HL-60 (cell line): ENCODE measurements around the gene FYN.
"Not testable (repeated sequence)": the region's sequence is repeated elsewhere in the genome, so short reads cannot be mapped to it uniquely, and the experiment has no call there.

ENCODE experiments used
- DNase-seq, 2 experiments: peaks; one replicate each; pipeline ENCODE4 v3.0.0-alpha.2; 2010 to 2020; ENCODE audit warnings: low read depth in 1 of 2, low spot score in 1 of 2
- H3K27ac ChIP-seq: fragments of 250-450 bp; sonication (Bioruptor Pico); replicated peaks from 2 replicates; pipeline ENCODE4 v1.5.1; 2020; ENCODE audit warnings: mild to moderate bottlenecking, moderate library complexity
- H3K27me3 ChIP-seq: fragments of 250-450 bp; sonication (Bioruptor Pico); 2 replicates; pipeline ENCODE4 v1.5.1; 2021; ENCODE audit warnings: mild to moderate bottlenecking, moderate library complexity; ENCODE audit not compliant: insufficient read depth, poor library complexity, severe bottlenecking
- H3K4me3 ChIP-seq: replicated peaks from 2 replicates; pipeline ENCODE4 v1.5.1; 2011; ENCODE audit warnings: mild to moderate bottlenecking, control low read depth, low read length; ENCODE audit not compliant: insufficient read depth
- GABPA ChIP-seq: IDR thresholded peaks from 2 replicates; pipeline ENCODE4 v1.6.1; 2012; ENCODE audit warnings: low read depth
- POLR2AphosphoS5 ChIP-seq: IDR thresholded peaks from 2 replicates; pipeline ENCODE4 v1.6.1; 2012; ENCODE audit warnings: low read depth
- REST ChIP-seq: IDR thresholded peaks from 2 replicates; pipeline ENCODE4 v1.6.1; 2012; ENCODE audit warnings: low read depth; ENCODE audit not compliant: insufficient replicate concordance
- SPI1 ChIP-seq: IDR thresholded peaks from 2 replicates; pipeline ENCODE4 v1.6.1; 2012; ENCODE audit warnings: low read depth, mild to moderate bottlenecking, borderline replicate concordance
- TF ChIP-seq, protein P1 (sequence below): IDR thresholded peaks from one replicate; pipeline ENCODE4 v1.5.1; 2011; ENCODE audit warnings: low read length, control low read depth, inconsistent platforms; ENCODE audit not compliant: insufficient read depth

Gene FYN

GRCh38 chr6:111788379-111789276, 84.6 kb downstream of the FYN start:
- TF ChIP-seq REST (no peak), SPI1 (no peak), GABPA (no peak), POLR2AphosphoS5 (no peak)
- TF ChIP-seq, protein P1, sequence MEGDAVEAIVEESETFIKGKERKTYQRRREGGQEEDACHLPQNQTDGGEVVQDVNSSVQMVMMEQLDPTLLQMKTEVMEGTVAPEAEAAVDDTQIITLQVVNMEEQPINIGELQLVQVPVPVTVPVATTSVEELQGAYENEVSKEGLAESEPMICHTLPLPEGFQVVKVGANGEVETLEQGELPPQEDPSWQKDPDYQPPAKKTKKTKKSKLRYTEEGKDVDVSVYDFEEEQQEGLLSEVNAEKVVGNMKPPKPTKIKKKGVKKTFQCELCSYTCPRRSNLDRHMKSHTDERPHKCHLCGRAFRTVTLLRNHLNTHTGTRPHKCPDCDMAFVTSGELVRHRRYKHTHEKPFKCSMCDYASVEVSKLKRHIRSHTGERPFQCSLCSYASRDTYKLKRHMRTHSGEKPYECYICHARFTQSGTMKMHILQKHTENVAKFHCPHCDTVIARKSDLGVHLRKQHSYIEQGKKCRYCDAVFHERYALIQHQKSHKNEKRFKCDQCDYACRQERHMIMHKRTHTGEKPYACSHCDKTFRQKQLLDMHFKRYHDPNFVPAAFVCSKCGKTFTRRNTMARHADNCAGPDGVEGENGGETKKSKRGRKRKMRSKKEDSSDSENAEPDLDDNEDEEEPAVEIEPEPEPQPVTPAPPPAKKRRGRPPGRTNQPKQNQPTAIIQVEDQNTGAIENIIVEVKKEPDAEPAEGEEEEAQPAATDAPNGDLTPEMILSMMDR: no peak
- DNase-seq: no peak
- Histone ChIP-seq H3K27me3 (no peaks in the 10 kb centered on the region), H3K4me3 (no peak overlapping the region), H3K27ac (no peak overlapping the region)

DNA sequence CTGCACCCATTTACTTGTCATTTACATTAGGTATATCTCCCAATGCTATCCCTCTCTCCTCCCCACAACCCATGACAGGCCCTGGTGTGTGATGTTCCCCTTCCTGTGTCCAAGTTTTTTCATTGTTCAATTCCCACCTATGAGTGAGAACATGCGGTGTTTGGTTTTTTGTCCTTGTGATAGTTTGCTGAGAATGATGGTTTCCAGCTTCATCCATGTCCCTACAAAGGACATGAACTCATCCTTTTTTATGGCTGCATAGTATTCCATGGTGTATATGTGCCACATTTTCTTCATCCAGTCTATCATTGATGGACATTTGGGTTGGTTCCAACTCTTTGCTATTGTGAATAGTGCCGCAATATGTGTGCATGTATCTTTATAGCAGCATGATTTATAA, 87.1 kb downstream of the FYN start:
- H3K27me3 ChIP-seq, DNase-seq, H3K4me3 ChIP-seq, H3K27ac ChIP-seq: not testable (repeated sequence)

GRCh38 chr6:111784433-111784832, 88.8 kb downstream of the FYN start:
- no peak for DNase-seq
- H3K27me3 ChIP-seq: no peaks in the 10 kb centered on the region
- no peak overlapping the region for H3K27ac ChIP-seq
- no peak for TF ChIP-seq POLR2AphosphoS5
- TF ChIP-seq, protein P1: no peak
- no peak for TF ChIP-seq SPI1
- TF ChIP-seq REST: no peak
- no peak for TF ChIP-seq GABPA
- H3K4me3 ChIP-seq: no peak overlapping the region

- H3K27me3 ChIP-seq: no peaks in the 10 kb centered on the region
- TF ChIP-seq, protein P1: no peak
- no peak for TF ChIP-seq REST
- TF ChIP-seq SPI1: no peak
- no peak for TF ChIP-seq POLR2AphosphoS5
- no peak for TF ChIP-seq GABPA
- DNase-seq: no peak
- H3K4me3 ChIP-seq: no peak overlapping the region
- H3K27ac ChIP-seq: no peak overlapping the region
These were observed 90.3 kb downstream of the FYN start for GRCh38 chr6:111782887-111783466.
